Keratinocyte (primary cell): ENCODE measurements around the gene IL1RAP. TPM values are rescaled to one million over a fixed set of nuclear protein-coding genes. Genes with fewer than 3 reads are reported as not detected.

Source experiments
- DNase-seq: peaks from one replicate; pipeline ENCODE4 v3.0.0-alpha.2; 2011; ENCODE audit warnings: low read depth, missing footprints, low spot score
- FAIRE-seq: peaks from 2 replicates; lab custom pipeline; 2011; peaks lifted over from hg19 to GRCh38; lab: Jason Lieb, UNC
- H2AFZ ChIP-seq: 2 replicates; pipeline ENCODE4 v1.6.0; 2012; ENCODE audit warnings: low read length, control low read depth, inconsistent platforms; ENCODE audit not compliant: control insufficient read depth
- H3K27ac ChIP-seq: 2 replicates; pipeline ENCODE4 v1.5.1; 2011; ENCODE audit warnings: low read length; ENCODE audit not compliant: control insufficient read depth, insufficient read depth
- H3K27me3 ChIP-seq: 3 replicates; pipeline ENCODE4 v1.6.0; 2011; ENCODE audit warnings: low read length; ENCODE audit not compliant: control insufficient read depth, insufficient read depth; ENCODE audit errors: extremely low read depth
- H3K36me3 ChIP-seq, 2 experiments: 2 replicates in 1 of 2; 3 replicates in 1 of 2; pipeline ENCODE4 v1.5.1; 2011; ENCODE audit warnings: low read length in 2 of 2, mild to moderate bottlenecking in 1 of 2; ENCODE audit not compliant: control insufficient read depth in 2 of 2, insufficient read depth in 2 of 2; ENCODE audit errors: extremely low read depth in 1 of 2
- H3K4me1 ChIP-seq: 3 replicates; pipeline ENCODE4 v1.5.1; 2011; ENCODE audit warnings: low read length; ENCODE audit not compliant: control insufficient read depth, insufficient read depth; ENCODE audit errors: extremely low read depth
- H3K4me2 ChIP-seq: 3 replicates; pipeline ENCODE4 v1.6.0; 2011; ENCODE audit warnings: low read depth, low read length; ENCODE audit not compliant: control insufficient read depth, insufficient read depth; ENCODE audit errors: extremely low read depth
- H3K4me3 ChIP-seq, 3 experiments: fragments of 200-600 bp in 1 of 3; sonication (generic) in 1 of 3; 2 replicates in 2 of 3; 3 replicates in 1 of 3; pipeline ENCODE4 v1.5.1; 2011 to 2016; ENCODE audit warnings: low read length in 3 of 3, mild to moderate bottlenecking in 3 of 3, control low read depth in 2 of 3, inconsistent platforms in 1 of 3, low read depth in 1 of 3, mixed read lengths in 1 of 3, mixed run types in 1 of 3, moderate library complexity in 1 of 3; ENCODE audit not compliant: control insufficient read depth in 2 of 3, insufficient read depth in 2 of 3; ENCODE audit errors: extremely low read depth in 1 of 3
- H3K79me2 ChIP-seq: 2 replicates; pipeline ENCODE4 v1.6.0; 2012; ENCODE audit warnings: low read length; ENCODE audit not compliant: control insufficient read depth, insufficient read depth
- H3K9ac ChIP-seq: 3 replicates; pipeline ENCODE4 v1.6.0; 2011; ENCODE audit warnings: low read length; ENCODE audit not compliant: control insufficient read depth, insufficient read depth; ENCODE audit errors: extremely low read depth
- H3K9me1 ChIP-seq: 3 replicates; pipeline ENCODE4 v1.6.0; 2011; ENCODE audit warnings: low read length; ENCODE audit not compliant: control insufficient read depth, insufficient read depth; ENCODE audit errors: extremely low read depth
- H3K9me3 ChIP-seq: 2 replicates; pipeline ENCODE4 v1.5.1; 2012; ENCODE audit warnings: low read depth, low read length; ENCODE audit not compliant: control insufficient read depth
- H4K20me1 ChIP-seq: 3 replicates; pipeline ENCODE4 v1.6.0; 2011; ENCODE audit warnings: low read length; ENCODE audit not compliant: control insufficient read depth, insufficient read depth; ENCODE audit errors: extremely low read depth
- CTCF ChIP-seq, 3 experiments: IDR thresholded peaks in 1 of 3; conservative IDR thresholded peaks in 1 of 3; optimal IDR thresholded peaks in 1 of 3; 2 replicates in 2 of 3; 3 replicates in 1 of 3; pipeline versions ENCODE3 to v1.5.1; 2011; ENCODE audit warnings: low read length in 3 of 3, mild to moderate bottlenecking in 3 of 3, moderate library complexity in 2 of 3, control low read depth in 1 of 3, inconsistent platforms in 1 of 3; ENCODE audit not compliant: insufficient read depth in 2 of 3; ENCODE audit errors: extremely low read depth in 1 of 3
- EZH2 ChIP-seq: IDR thresholded peaks from one replicate; pipeline ENCODE4 v1.6.1; 2012; ENCODE audit warnings: inconsistent platforms, mild to moderate bottlenecking, low read length, moderate library complexity
- dilution Hi-C: fragments of 300-500 bp; cut with MboI; formaldehyde crosslinking; loops from one replicate; pipeline ENCODE4 v1.7.0; 2020; ENCODE audit warnings: low sequenced_read_pairs; ENCODE audit not compliant: extremely low pct_ligation_motif_present
- polyA plus RNA-seq, 5 experiments: library from polyadenylated mRNA; depleted of rRNA in 3 of 5; stranded (reverse) in 3 of 5; stranded (forward) in 1 of 5; unstranded in 1 of 5; fragments of >200 nt; gene quantifications; 1 replicate in 1 of 5; 2 replicates in 3 of 5; 3 replicates in 1 of 5; pipeline versions ENCODE4 v1.2.1 to v1.2.3, GENCODE V29; 2011 to 2012; ENCODE audit warnings: missing spikeins in 2 of 5, low read depth in 1 of 5, low replicate concordance in 1 of 5

The IL1RAP gene
- polyA plus RNA-seq, 1 donor (not counting 4 experiments of a cell fraction or from before 2014, with no cell fraction given) = 69.7 TPM

GRCh38 chr3:190706582-190706981 is 192.7 kb downstream of the IL1RAP start:
- TF ChIP-seq CTCF (optimal IDR thresholded peaks at IDR 0.05 in 1 of 3, IDR thresholded peaks at IDR 0.05 in 1 of 3, conservative IDR thresholded peaks at IDR 0.05 in 1 of 3; ENCODE audit: extremely low read depth in 1 of 3, insufficient read depth in 2 of 3, low read length in 3 of 3) (no peak), EZH2 (no peak)
- H3K36me3 ChIP-seq = no peaks in the 10 kb centered on the region
- H3K4me3 ChIP-seq = no peak overlapping the region
- no peaks in the 10 kb centered on the region for H3K9me1 ChIP-seq
- no peak for FAIRE-seq
- H3K9me3 ChIP-seq = no peaks in the 10 kb centered on the region
- H3K4me2 ChIP-seq = no peak overlapping the region
- H3K9ac ChIP-seq = no peak overlapping the region
- H3K4me1 ChIP-seq = no peaks in the 10 kb centered on the region
- H2AFZ ChIP-seq = no peak overlapping the region
- H3K27me3 ChIP-seq = no peaks in the 10 kb centered on the region
- no peak overlapping the region for H3K27ac ChIP-seq
- no peaks in the 10 kb centered on the region for H3K79me2 ChIP-seq
- dilution Hi-C loops = no loop called here
- no peaks in the 10 kb centered on the region for H4K20me1 ChIP-seq
- DNase-seq = no peak

Other genes with a start within 250 kb of the IL1RAP start
- 126 to 406 TPM (median 218 TPM) in 3 replicates for gene CLDN1, start 191.6 kb upstream of the IL1RAP start, polyA plus RNA-seq
- 0.52 to 2.6 TPM (median 0.88 TPM) in 3 replicates for gene CLDN16, start 125.9 kb upstream of the IL1RAP start, polyA plus RNA-seq
- gene TMEM207, start 64.2 kb upstream of the IL1RAP start, polyA plus RNA-seq = not detected in 3 replicates